NCI-H1105 (cell line): ENCODE measurements around the gene TYRP1.
"Not testable (repeated sequence)": the region's sequence is repeated elsewhere in the genome, so short reads cannot be mapped to it uniquely, and the experiment has no call there.

Experiments used
- DNase-seq: peaks from one replicate; lab custom pipeline; 2025; lab: John Stamatoyannopoulos, UW

TYRP1 gene, protein sequence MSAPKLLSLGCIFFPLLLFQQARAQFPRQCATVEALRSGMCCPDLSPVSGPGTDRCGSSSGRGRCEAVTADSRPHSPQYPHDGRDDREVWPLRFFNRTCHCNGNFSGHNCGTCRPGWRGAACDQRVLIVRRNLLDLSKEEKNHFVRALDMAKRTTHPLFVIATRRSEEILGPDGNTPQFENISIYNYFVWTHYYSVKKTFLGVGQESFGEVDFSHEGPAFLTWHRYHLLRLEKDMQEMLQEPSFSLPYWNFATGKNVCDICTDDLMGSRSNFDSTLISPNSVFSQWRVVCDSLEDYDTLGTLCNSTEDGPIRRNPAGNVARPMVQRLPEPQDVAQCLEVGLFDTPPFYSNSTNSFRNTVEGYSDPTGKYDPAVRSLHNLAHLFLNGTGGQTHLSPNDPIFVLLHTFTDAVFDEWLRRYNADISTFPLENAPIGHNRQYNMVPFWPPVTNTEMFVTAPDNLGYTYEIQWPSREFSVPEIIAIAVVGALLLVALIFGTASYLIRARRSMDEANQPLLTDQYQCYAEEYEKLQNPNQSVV

DNA sequence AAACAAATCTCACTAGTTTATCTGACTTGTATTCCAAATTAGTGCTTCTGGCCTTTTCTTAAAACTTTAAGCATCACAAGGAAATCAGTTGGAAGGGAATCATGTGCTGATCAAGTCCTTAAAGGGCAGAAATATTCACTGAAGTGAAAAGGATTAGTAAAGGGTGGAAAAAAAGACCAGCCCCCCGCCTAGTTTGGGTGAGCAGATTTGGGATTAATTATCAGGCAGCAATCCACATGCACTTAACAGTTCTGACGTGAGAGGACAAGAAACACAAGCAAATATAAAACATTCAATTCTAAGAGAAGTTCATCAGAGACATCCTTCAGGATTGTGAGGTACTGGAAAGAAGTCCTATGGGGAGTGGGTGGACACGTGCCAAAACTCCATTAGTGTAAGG, at the start of gene TYRP1:
TYRP1 (plus strand) TSS at position 245 of the 400 bp plus-strand sequence. CDS start 612 bp downstream, outside the sequence.
- DNase-seq, result no peak

DNA sequence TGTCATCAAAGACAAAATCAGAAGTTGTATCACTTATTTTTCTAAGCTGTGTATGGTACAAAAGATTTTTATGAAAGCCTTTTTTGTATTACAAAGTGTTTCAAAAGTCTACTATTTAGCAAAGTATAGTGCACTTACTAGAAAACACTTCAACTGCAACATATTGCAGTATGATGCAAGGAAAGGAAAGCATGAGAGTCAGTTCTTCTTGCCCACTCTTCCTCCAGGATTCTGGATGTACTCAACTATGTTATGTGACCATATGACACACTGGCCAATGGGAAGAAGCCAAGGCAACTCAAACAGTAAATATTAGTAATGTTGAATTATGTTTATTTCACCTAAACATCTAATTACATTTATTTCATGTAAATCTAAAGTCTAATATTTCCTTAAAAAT, 49.5 kb upstream of the TYRP1 start:
- DNase-seq, result no peak

DNA sequence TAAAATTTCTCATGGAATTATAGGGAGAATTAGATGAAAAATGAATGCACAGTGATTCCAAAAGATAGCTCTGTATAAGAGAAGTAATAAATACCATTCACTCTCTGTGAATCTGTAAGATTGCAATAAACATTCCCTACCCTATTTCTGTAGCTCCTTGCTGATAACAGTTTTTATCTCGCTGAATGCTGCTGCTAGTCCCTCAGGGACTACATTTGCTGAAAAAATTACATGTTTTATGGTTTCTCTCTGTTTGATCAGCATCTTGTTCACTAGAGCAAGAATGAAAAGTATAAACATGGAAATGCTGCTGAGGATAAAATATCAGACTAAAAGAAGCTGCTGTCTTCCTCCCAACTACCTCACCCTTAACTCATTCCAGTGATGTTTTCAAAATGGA, 44.3 kb upstream of the TYRP1 start:
- no peak for DNase-seq

DNA sequence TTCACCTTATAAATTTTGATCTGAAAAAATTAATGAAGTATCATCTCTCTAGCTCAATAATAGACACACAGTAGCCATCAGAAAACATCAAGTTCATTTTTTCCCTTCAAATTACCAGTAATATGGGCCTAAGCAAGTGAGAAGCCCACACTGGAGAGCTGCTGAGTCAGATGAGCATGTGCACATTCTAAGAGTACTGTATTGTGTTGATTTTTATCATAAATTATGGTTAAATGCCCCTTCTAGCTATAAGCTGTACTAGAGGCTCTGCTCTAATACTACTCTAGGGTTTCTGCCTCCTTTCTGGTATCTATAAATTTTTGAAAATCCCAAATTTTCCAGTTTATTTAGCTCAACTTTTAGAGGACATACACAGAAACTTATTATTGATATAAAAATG, 42.1 kb upstream of the TYRP1 start:
- no peak for DNase-seq

DNA sequence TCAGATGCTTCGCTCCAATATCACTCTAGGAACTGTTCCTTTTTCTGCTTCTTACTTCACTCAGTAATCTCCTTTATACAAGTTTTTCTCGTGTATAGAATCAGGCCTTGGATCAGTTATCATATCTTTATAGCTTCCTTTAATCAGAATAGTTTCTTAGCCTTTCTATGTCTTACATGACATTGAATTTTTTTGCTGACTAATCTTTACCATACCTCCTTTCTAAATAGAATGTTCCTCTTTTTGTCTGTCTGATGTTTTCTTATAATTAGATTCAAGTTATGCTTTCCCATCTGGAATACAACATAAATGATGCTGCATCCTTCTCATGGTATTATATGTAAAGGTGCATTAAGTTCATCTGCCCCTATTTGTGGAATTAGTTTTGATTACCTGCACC, 40.2 kb upstream of the TYRP1 start:
- no peak for DNase-seq

DNA sequence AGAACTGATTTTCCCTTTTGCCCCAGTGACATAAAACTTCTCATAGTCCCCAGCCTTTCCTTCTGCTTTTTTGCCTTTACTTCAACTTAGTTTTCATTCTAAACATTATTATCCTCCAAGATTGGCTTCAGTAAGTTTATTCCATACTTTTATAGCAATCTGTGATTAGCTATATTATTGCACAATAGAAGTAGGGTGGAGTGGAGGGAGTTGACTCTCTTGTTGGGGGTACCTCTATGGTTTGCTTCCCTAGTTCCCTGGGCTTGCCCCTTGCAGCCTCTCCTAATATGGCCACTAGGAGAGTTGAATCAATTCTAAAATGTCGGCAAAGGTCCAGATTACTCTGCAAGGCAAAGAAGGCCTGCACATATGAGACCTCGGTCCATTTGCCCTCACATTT, 36.4 kb upstream of the TYRP1 start:
- DNase-seq, result no peak

DNA sequence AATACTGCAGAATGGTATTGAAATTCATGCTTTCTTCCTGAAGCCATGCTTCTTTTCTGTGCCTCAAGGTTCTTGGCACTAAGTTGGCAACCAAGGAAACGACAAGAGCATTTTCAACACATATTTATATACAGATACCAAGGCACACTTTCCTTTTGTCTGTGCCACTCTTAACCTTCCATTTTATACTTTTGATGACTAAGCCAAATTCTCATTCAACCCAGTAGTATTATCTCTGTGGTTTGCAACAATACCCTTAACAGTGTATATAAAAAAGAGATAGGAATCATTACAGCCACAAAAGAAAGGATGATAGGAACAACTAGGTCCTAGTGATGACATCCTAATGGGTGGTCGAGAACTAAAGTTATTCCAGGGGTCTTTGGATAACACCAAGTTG, 36.0 kb upstream of the TYRP1 start:
- DNase-seq, result no peak

DNA sequence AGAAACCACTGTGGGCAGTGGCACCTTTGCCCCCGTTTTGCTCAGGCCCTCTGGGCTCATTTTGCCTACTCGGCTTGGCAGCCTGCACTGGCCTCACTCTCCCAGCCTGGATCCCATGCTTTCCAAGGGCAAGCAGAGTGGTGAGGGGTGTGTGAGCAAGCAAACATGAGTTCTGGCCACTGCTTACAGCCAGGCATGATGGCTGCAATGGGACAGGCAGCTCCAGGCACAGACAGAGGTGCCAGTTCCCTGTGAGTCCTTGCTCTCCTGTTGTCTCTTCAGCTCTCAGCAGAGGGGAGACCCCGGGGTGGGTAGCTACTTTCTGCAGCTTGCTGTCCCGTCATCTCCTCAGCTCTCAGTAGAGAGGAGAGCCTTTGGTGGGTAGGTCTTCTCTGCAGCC, 35.2 kb upstream of the TYRP1 start:
- DNase-seq, result no peak

DNA sequence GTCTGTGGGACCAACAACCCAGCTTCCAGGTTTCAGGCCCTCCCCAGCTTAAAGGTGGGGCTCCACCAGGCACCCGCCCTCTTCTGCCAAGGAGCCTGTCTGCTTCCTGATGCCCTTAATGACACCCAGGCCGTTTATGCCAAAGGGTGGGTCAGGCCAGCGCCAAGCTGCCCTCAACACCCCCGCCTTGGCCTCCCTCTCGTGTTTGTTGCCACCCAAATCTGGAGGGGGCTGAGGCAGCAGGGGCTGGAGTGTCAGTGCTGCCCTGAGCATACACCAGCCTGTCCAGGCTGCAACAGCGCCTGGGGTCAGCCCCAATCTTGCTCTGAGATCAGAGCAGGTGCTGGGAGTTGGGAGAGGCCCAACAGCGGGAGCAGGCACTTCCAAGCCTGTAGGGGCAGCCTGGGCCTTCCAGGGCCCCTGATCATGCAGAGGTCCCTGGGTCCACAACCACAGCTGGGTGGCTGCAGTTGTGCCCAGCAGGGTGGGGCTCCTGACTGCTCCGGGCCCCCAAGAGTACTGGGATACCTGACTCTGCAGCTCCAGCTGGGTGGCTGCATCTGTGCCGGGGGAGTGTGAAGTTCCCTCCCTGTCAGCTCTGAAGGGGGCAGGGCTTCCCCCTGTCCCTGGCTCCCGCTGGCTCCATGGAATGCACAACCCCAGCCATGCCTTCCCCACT, 34.5 kb upstream of the TYRP1 start:
- DNase-seq, result no peak

DNA sequence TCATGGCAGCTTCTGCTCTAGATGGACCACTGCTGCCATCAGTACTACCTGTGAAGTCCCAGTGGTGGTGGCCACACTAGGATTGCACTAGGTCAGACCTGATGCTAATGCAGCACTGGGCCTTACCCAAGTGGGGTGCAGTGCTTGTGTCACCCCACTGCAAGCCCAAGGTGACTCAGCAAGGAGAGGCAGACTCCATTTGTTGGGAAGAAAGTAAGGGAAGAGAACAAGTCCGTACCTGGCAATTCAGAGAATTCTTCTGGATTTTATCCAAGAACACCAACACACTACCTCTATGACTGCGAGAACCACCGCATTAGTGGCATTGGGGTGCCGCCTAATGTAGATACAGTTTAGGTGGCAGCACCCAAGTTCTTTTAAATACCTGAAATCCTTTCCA, 34.0 kb upstream of the TYRP1 start:
- DNase-seq, result no peak

DNA sequence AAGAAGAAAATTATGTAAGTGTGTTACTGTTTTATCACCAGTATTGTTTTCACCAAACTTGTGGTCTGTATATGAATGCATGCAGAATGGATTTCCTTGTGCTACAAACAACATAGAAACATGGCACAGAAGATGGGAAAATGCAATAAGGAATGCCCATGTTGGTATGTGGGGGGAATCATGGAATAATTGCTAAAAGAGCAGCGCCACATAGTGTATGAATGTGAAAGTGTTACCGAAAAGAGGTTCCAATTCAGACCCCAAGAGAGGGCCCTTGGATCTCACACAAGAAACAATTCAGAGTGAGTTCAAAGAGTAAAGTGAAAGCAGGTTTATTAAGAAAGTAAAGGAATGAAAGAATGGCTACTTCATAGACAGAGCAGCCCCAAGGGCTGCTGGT, 26.4 kb upstream of the TYRP1 start:
- DNase-seq, result no peak

DNA sequence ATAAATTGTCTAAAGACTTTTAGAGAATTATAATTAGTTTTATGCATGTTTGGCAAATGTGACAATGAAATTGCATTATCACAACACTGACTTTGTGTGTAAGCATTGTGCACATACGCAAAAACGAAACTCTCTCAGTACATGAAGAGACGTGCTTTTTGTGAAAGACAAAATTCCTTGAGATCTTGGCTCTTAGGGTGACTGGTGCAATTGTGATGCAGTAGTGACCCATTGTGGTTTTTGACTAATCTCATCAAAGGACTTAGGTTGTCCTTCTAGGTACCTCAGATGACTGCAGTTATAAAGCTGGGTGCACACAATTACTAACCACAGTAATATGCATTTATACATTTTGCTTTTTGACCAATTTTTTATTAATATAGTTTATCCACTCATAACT, 25.3 kb upstream of the TYRP1 start:
- no peak for DNase-seq

DNA sequence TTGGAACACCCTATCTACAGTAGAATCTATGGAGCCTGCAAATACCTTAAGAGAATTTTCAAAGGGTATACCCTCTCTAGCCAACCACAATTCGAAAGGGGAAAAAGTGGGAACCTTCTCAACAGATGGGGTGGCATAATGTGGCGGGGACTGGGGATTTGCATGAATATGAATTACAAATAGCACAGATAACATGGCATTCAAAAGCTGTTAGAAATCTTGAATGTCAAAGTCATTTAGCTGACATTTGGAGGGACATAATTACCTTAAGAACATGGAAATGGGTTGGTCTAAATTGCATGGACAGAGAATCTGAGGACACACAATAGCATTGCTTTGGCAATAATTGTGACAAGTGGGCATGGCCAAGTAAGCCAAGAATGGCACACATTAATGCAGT, 23.2 kb upstream of the TYRP1 start:
- no peak for DNase-seq

DNA sequence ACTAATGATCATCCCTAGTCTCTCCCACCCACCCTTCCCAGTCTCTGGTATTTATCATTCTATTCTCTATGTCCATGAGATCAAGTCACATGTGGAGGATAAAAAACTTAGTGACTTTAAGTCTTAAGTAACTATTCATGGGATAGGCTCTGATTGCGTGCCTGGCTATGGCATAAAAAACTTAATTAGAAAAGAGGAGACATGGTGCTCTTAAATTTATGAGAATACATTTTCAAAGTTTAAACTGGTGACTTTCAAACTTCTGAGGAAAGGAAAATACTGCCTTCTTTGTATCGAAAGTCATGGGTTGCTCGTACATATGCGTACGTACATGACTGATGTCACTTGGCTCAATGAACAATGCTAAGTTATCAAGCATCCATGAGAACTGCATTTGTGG, 18.2 kb upstream of the TYRP1 start:
- no peak for DNase-seq

DNA sequence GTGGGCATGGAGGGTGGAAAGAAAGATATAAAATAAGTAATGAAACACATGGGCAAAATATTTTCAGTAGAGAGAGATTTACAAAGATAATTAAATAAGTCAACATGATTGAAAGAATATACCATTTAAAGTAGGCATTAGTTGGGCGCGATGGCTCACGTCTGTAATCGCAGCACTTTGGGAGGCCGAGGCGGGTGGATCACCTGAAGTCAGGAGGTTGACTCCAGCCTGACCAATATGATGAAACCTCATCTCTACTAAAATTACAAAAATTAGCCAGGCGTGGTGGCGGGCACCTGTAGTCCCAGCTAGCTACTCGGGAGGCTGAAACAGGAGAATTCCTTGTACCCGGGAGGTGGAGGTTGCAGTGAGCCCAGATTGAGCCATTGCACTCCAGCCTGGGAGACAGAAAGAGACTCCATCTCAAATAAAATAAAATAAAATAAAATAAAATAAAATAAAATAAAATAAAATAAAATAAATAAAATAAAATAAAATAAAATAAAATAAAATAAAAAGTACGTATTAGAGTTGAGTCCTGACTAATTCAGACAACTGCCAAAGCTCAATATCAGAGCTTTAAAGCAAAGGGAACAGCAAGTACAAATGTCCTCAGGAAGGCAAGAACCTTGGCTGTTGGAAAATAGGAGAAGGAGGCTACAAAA, 15.6 kb upstream of the TYRP1 start:
- DNase-seq, result not testable (repeated sequence)

DNA sequence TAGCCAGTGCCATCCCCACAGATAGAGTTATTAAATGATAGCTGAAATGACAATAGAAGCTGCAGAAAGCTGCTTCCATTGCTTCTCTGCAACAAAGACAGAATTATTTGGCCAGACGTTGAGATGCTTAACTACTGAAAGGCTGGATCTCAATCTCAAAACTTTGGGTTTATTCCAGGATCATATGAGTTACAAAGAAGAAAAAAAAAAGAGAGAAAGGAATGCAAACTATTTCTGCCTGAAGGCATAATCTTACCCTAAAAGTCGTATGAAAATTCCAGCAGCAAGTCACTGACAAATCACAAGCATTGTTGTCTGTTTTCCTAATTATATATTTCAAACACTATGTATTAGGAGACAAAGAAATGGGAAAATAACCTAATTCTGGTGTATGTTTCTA, 12.8 kb upstream of the TYRP1 start:
- DNase-seq, result no peak

DNA sequence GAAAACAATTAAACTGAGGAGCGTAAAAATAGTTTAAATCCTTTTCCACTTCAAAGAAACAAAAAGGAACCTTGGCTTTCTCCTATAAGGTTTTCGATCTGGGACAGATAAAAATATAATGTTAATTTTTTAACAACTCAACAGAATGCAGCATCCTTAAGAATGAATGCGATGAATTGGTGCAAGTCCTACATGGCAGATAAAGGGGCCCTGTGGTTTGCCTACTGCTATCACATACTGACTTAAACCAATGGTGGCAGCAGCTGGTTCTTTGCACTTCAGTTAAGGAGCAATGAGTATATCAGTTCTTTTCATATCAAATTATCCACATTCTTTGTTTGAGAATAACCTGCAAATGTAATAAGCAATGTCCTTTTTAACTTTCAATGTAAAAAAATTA, 12.4 kb upstream of the TYRP1 start:
- DNase-seq, result no peak

DNA sequence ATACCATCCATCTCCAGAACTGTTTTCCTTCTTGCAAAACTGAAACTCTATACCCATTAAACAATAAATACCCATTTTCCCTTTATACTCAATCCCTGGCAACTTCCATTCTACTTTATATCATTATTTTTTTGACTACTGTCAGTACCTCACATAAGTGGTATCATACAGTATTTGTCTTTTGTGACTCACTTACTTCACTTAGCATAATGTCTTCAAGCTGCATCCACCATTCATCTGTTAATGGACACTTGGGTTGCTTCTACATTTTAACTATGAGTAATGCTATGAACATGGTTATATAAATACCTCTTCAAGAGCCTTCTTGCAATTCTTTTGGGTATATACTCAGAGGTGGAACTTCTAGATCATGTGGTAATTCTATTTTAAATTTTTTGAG, 11.6 kb upstream of the TYRP1 start:
- DNase-seq, result no peak

DNA sequence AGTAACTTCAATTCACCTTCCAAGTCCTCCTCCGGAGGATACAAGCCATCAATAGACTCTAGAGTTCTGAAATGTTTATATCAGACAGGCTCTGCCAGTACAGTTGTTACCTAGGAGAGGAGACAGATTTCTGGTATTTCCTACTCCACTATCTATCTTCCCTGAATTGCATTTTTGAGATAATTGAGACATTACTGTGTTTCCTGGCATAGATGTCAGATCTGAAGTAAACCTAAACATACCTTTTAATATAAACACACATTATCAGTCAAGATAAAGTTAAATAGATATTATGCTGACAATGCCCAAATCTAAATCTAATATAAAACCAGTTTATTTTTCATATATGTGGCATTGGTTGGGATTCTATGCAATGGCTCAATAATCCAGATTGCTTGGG, 8.2 kb upstream of the TYRP1 start:
- no peak for DNase-seq

DNA sequence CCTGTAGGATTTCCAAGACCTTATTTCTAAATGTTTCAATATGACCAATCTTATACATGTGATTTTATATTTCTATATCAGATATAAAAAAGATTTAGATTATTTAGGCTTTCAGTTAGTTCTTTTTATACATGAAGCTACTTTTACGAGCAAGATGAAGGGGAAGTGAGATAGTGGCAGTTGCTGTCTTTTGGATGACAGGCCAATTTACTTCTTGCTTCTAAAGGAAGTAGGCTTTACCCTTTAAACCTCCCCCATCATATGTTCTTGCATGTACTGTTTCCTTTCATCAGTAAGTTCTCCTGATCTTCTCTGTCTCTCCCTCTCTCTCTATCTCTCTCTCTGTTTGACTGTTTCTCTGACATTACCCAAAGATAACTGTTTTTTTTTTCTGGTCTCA, 4.0 kb upstream of the TYRP1 start:
- no peak for DNase-seq

DNA sequence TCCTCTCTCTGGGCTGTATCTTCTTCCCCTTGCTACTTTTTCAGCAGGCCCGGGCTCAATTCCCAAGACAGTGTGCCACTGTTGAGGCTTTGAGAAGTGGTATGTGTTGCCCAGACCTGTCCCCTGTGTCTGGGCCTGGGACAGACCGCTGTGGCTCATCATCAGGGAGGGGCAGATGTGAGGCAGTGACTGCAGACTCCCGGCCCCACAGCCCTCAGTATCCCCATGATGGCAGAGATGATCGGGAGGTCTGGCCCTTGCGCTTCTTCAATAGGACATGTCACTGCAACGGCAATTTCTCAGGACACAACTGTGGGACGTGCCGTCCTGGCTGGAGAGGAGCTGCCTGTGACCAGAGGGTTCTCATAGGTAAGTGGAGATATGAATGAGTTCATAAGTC, 828 bp downstream of the TYRP1 start:
- DNase-seq, result no peak

DNA sequence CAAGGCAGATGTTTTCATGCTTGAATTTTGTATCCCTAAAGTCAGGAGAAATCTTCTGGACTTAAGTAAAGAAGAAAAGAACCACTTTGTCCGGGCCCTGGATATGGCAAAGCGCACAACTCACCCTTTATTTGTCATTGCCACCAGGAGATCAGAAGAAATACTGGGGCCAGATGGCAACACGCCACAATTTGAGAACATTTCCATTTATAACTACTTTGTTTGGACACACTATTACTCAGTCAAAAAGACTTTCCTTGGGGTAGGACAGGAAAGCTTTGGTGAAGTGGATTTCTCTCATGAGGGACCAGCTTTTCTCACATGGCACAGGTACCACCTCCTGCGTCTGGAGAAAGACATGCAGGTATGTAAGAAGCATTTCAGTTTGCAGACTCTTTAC, 2.3 kb downstream of the TYRP1 start:
- no peak for DNase-seq
